ENCODE measurements around the gene GAB2. TPM values are rescaled to one million over a fixed set of nuclear protein-coding genes. Genes with fewer than 3 reads are reported as not detected.
"Not testable (repeated sequence)": the region's sequence is repeated elsewhere in the genome, so short reads cannot be mapped to it uniquely, and the experiment has no call there.

Gene GAB2
- total RNA-seq, 1 experiment from 2014 or later = 4.2 TPM

DNA sequence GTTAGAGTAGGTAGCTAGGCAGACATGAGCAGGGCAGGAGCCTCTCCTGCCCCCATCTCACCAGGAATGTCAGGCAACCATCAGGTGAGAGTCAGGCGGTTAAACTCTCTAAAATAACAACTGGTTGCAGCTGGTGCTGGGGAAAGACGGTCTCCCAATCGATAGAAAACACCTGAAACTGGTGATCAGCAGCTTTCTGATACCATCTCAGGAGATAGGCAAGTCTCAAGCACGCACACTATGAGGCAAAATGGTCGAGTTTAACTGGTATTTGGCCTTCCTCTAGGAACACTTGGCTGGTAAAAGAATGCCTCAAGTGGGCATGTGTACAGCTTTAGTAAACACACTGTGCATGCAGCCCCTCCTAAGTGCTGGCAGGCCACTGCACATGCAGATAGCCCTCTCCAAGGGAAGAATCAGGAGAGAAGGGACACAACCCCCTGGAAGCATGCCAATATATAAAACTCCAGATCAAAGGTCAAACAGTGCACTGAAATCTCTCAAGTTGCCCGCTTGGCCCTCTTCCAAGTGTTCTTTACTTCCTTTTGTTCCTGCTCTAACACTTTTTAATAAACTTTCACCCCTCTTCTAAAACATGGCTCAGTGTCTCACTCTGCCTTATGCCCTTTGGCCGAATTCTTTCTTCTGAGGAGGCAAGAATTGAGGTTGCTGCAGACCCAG, 140.2 kb downstream of the GAB2 start:
- H3K9me3 Mint-ChIP-seq (ENCODE audit: unreplicated experiment) = no peaks in the 10 kb centered on the region
- H3K27ac Mint-ChIP-seq (ENCODE audit: low read depth, unreplicated experiment) = no peak overlapping the region
- intact Hi-C loops (cut with micrococcal nuclease) = no loop called here
- H3K4me3 Mint-ChIP-seq (ENCODE audit: unreplicated experiment) = no peak overlapping the region
- POLR2A ChIA-PET = no interaction called here
- peaks cover 5% of the 10 kb centered on the region for H3K36me3 Mint-ChIP-seq (ENCODE audit: insufficient read depth, unreplicated experiment)
- no peaks in the 10 kb centered on the region for H3K4me1 Mint-ChIP-seq (ENCODE audit: insufficient read depth, unreplicated experiment)
- CTCF ChIA-PET = no interaction called here
- H3K27me3 Mint-ChIP-seq (ENCODE audit: insufficient read depth, unreplicated experiment) = no peaks in the 10 kb centered on the region
- TF ChIP-seq, protein P1, sequence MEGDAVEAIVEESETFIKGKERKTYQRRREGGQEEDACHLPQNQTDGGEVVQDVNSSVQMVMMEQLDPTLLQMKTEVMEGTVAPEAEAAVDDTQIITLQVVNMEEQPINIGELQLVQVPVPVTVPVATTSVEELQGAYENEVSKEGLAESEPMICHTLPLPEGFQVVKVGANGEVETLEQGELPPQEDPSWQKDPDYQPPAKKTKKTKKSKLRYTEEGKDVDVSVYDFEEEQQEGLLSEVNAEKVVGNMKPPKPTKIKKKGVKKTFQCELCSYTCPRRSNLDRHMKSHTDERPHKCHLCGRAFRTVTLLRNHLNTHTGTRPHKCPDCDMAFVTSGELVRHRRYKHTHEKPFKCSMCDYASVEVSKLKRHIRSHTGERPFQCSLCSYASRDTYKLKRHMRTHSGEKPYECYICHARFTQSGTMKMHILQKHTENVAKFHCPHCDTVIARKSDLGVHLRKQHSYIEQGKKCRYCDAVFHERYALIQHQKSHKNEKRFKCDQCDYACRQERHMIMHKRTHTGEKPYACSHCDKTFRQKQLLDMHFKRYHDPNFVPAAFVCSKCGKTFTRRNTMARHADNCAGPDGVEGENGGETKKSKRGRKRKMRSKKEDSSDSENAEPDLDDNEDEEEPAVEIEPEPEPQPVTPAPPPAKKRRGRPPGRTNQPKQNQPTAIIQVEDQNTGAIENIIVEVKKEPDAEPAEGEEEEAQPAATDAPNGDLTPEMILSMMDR (IDR thresholded peaks at IDR 0.05; ENCODE audit: unreplicated experiment) = no peak
- no TSS peak for BruUV-seq (replicated peaks)
- no peak for DNase-seq (ENCODE audit: unreplicated experiment)

DNA sequence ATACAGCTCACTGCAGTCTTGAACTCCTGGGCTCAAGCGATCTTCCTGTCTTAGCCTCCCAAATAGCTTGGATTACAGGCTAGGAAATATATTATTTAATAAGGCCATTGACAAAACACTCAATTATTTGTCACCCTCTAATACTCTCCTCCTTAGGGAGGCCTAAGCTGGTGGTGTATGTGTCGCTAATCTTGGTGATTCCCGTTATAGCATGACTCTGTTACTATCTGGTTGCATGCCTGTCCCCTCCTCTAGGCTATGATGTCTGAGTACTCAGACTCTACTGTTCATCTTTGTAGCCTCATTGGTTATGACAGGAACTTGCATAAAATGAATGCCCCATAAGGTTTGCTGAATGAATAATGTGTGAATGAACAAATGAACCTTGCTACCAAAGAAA, 141.3 kb downstream of the GAB2 start:
- H3K36me3 Mint-ChIP-seq (ENCODE audit: insufficient read depth, unreplicated experiment) = peaks cover 5% of the 10 kb centered on the region
- no peaks in the 10 kb centered on the region for H3K4me1 Mint-ChIP-seq (ENCODE audit: insufficient read depth, unreplicated experiment)
- BruUV-seq (replicated peaks) = no TSS peak
- ChIA-PET POLR2A (no interaction called here), CTCF (interaction anchor here (0.6 kb wide), 1 partner anchor 227 kb away, joined by 4 read pairs; no protein-coding TSS in a partner anchor)
- H3K27me3 Mint-ChIP-seq (ENCODE audit: insufficient read depth, unreplicated experiment) = no peaks in the 10 kb centered on the region
- H3K9me3 Mint-ChIP-seq (ENCODE audit: unreplicated experiment) = peaks cover 9% of the 10 kb centered on the region
- H3K4me3 Mint-ChIP-seq (ENCODE audit: unreplicated experiment) = no peak overlapping the region
- H3K27ac Mint-ChIP-seq (ENCODE audit: low read depth, unreplicated experiment) = no peak overlapping the region
- TF ChIP-seq, protein P1 (IDR thresholded peaks at IDR 0.05; ENCODE audit: unreplicated experiment) = no peak
- DNase-seq (ENCODE audit: unreplicated experiment) = no peak
- intact Hi-C loops (cut with micrococcal nuclease) = no loop called here

DNA sequence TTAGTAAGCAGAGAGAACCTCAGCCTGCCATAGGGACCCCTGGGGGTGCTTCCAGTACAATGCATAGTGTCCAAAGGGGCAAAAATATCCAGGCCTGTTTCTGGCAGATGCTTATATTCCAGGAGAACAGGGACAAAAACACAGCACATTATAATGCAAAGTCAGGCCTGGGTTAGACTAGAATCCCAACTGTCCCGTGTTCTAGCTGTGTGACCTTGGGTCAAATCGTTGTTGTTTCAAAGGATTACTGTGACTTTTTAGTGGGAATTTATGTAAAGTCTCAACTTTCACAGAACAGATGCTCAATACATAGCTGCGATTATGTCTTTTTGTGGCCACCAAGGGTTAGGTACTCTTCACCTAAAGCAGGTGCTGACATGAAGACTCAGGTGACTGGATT, 142.9 kb downstream of the GAB2 start:
- H3K4me1 Mint-ChIP-seq (ENCODE audit: insufficient read depth, unreplicated experiment) = no peaks in the 10 kb centered on the region
- H3K27me3 Mint-ChIP-seq (ENCODE audit: insufficient read depth, unreplicated experiment) = no peaks in the 10 kb centered on the region
- H3K36me3 Mint-ChIP-seq (ENCODE audit: insufficient read depth, unreplicated experiment) = peaks cover 5% of the 10 kb centered on the region
- peaks cover 9% of the 10 kb centered on the region for H3K9me3 Mint-ChIP-seq (ENCODE audit: unreplicated experiment)
- POLR2A ChIA-PET = no interaction called here
- TF ChIP-seq, protein P1 (IDR thresholded peaks at IDR 0.05; ENCODE audit: unreplicated experiment) = no peak
- H3K4me3 Mint-ChIP-seq (ENCODE audit: unreplicated experiment) = no peak overlapping the region
- DNase-seq (ENCODE audit: unreplicated experiment) = no peak
- CTCF ChIA-PET = no interaction called here
- no TSS peak for BruUV-seq (replicated peaks)
- intact Hi-C loops (cut with micrococcal nuclease) = no loop called here
- H3K27ac Mint-ChIP-seq (ENCODE audit: low read depth, unreplicated experiment) = no peak overlapping the region

DNA sequence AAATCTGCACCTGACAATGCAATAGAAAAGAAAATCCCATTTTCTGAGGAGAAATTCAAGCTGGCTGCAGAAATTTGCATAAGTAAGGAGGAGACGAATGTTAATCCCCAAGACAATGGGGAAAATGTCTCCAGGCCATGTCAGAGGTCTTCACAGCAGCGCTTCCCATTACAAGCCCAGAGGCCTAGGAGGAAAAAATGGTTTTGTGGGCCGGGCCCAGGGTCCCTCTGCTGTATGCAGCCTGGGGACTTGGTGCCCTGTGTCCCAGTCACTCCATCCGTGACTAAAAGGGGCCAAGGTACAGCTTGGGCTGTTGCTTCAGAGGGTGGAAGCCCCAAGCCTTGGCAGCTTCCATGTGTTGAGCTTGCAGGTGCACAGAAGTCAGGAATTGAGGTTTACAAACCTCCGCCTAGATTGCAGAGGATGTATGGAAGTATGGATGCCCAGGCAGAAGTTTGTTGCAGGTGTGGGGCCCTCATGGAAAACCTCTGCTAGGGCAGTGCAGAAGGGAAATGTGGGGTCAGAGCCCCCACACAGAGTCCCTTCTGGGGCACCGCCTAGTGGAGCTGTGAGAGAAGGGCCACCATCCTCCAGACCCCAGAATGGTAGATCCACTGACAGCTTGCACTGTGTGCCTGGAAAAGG, 144.9 kb downstream of the GAB2 start:
- H3K27me3 Mint-ChIP-seq (ENCODE audit: insufficient read depth, unreplicated experiment) = not testable (repeated sequence)
- POLR2A ChIA-PET = interaction anchor here (0.7 kb wide), 1 partner anchor 17 kb away, joined by 4 read pairs; no protein-coding TSS in a partner anchor

DNA sequence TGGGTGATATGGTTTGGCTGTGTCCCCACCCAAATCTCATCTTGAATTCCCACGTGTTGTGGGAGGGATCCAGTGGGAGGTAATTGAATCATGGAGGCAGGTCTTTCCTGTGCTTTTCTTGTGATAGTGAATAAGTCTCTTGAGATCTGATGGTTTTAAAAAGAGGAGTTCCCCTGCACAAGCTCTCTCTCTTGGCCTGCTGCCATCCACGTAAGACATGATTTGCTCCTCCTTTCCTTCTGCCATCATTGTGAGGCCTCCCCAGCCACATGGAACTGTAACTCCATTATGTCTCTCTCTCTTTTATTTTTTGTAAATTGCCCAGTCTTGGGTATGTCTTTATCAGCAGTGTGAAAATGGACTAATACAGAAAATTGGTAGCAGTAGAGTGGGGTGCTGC, 145.8 kb downstream of the GAB2 start:
- CTCF ChIA-PET = not testable (repeated sequence)

More for the DNA sequence above, 144.9 kb downstream of the GAB2 start:
- intact Hi-C loops (cut with micrococcal nuclease); H3K4me1 Mint-ChIP-seq (ENCODE audit: insufficient read depth, unreplicated experiment); H3K36me3 Mint-ChIP-seq (ENCODE audit: insufficient read depth, unreplicated experiment); BruUV-seq (replicated peaks); H3K27ac Mint-ChIP-seq (ENCODE audit: low read depth, unreplicated experiment); CTCF ChIA-PET; H3K4me3 Mint-ChIP-seq (ENCODE audit: unreplicated experiment); DNase-seq (ENCODE audit: unreplicated experiment); H3K9me3 Mint-ChIP-seq (ENCODE audit: unreplicated experiment): not testable (repeated sequence)

More for the DNA sequence above, 145.8 kb downstream of the GAB2 start:
- DNase-seq (ENCODE audit: unreplicated experiment); H3K36me3 Mint-ChIP-seq (ENCODE audit: insufficient read depth, unreplicated experiment); H3K27ac Mint-ChIP-seq (ENCODE audit: low read depth, unreplicated experiment); POLR2A ChIA-PET; H3K27me3 Mint-ChIP-seq (ENCODE audit: insufficient read depth, unreplicated experiment); intact Hi-C loops (cut with micrococcal nuclease); H3K4me3 Mint-ChIP-seq (ENCODE audit: unreplicated experiment); BruUV-seq (replicated peaks); H3K9me3 Mint-ChIP-seq (ENCODE audit: unreplicated experiment); H3K4me1 Mint-ChIP-seq (ENCODE audit: insufficient read depth, unreplicated experiment): not testable (repeated sequence)
